HepG2 (cell line): Measurements from ENCODE around the gene SFXN2. TPM values are rescaled to one million over a fixed set of nuclear protein-coding genes. Genes with fewer than 3 reads are reported as not detected.

Source experiments
- ATAC-seq: fragments of 200-7000 bp; cut with Tn5 transposase; 3 replicates; pipeline ENCODE4 v1.9.1; 2020; ENCODE audit warnings: mild to moderate bottlenecking, moderate library complexity
- BruUV-seq: library from RNA; stranded (reverse); fragments of 400-500 nt; replicated peaks from 2 replicates; lab custom pipeline; 2021; lab: Mats Ljungman, UMichigan
- CTCF ChIA-PET: fragments of 300-600 bp; formaldehyde crosslinking; extraction: SDS; loops from one replicate; lab custom pipeline; 2021; ENCODE audit warnings: low total read pairs, inconsistent platforms, low intra/inter-chr PET ratio; lab: Yijun Ruan, JAX
- POLR2A ChIA-PET: fragments of 350-600 bp; sonication (Branson Sonifier 250); formaldehyde crosslinking; loops from one replicate; lab custom pipeline; 2020; ENCODE audit warnings: antibody characterized with exemption, inconsistent platforms; lab: Yijun Ruan, JAX
- DNase-seq: peaks from one replicate; pipeline ENCODE4 v3.0.0-alpha.2; 2015; ENCODE audit warnings: low spot score
- FAIRE-seq: peaks from 3 replicates; lab custom pipeline; 2011; peaks lifted over from hg19 to GRCh38; lab: Jason Lieb, UNC
- H2AFZ ChIP-seq: one replicate; pipeline ENCODE4 v1.6.1; 2011; ENCODE audit warnings: low read length, inconsistent platforms
- H3K27ac ChIP-seq: fragments of 300-600 bp; 3 replicates; pipeline ENCODE4 v1.8.0; 2011; ENCODE audit warnings: mixed run types, mild to moderate bottlenecking, mixed read lengths, low read length, inconsistent platforms; ENCODE audit not compliant: insufficient read depth; ENCODE audit errors: extremely low read length
- H3K27me3 ChIP-seq, 2 experiments: fragments of 200-600 bp in 1 of 2; 2 replicates in 1 of 2; 3 replicates in 1 of 2; pipeline versions ENCODE4 v1.6.0 to v1.8.0; 2011; ENCODE audit warnings: low read length in 2 of 2, mild to moderate bottlenecking in 2 of 2, moderate library complexity in 2 of 2, inconsistent platforms in 1 of 2; ENCODE audit not compliant: insufficient read depth in 2 of 2, control insufficient read depth in 1 of 2
- H3K36me3 ChIP-seq, 2 experiments: fragments of 200-600 bp in 1 of 2; replicated peaks in 1 of 2; 2 replicates in 1 of 2; 3 replicates in 1 of 2; pipeline versions ENCODE4 v1.5.1 to v1.8.0; 2011; ENCODE audit warnings: low read length in 2 of 2, inconsistent platforms in 1 of 2; ENCODE audit not compliant: insufficient read depth in 2 of 2, control insufficient read depth in 1 of 2
- H3K4me1 ChIP-seq: 2 replicates; pipeline ENCODE4 v1.5.1; 2012; ENCODE audit warnings: low read length, inconsistent platforms; ENCODE audit not compliant: insufficient read depth
- H3K4me2 ChIP-seq: 2 replicates; pipeline ENCODE4 v1.6.0; 2011; ENCODE audit warnings: low read depth, low read length, inconsistent platforms
- H3K4me3 ChIP-seq, 3 experiments: fragments of 200-600 bp in 1 of 3; sonication (generic), shearing (Covaris generic) in 1 of 3; replicated peaks in 1 of 3; 2 replicates each; pipeline ENCODE4 v1.5.1; 2011 to 2016; ENCODE audit warnings: low read length in 3 of 3, inconsistent platforms in 2 of 3, low read depth in 2 of 3, mild to moderate bottlenecking in 2 of 3, control low read depth in 1 of 3, mixed read lengths in 1 of 3; ENCODE audit not compliant: insufficient read depth in 1 of 3
- H3K79me2 ChIP-seq: one replicate; pipeline ENCODE4 v1.6.1; 2011; ENCODE audit warnings: low read length, inconsistent platforms; ENCODE audit not compliant: insufficient read depth
- H3K9ac ChIP-seq: 2 replicates; pipeline ENCODE4 v1.6.0; 2011; ENCODE audit warnings: mild to moderate bottlenecking, low read depth, low read length, inconsistent platforms; ENCODE audit not compliant: insufficient read depth
- H3K9me3 ChIP-seq: 2 replicates; pipeline ENCODE4 v1.5.1; 2012; ENCODE audit warnings: mild to moderate bottlenecking, low read length
- H4K20me1 ChIP-seq: 2 replicates; pipeline ENCODE4 v1.6.0; 2011; ENCODE audit warnings: inconsistent platforms, mild to moderate bottlenecking, low read length, moderate library complexity; ENCODE audit not compliant: insufficient read depth
- HNRNPLL ChIP-seq: fragments of 200-400 bp; formaldehyde crosslinking; IDR thresholded peaks from 2 replicates; pipeline ENCODE4 v1.6.1; 2017; ENCODE audit warnings: mild to moderate bottlenecking, low read depth, low read length; ENCODE audit not compliant: poor library complexity, severe bottlenecking
- IKZF1 ChIP-seq: fragments of 450-650 bp; IDR thresholded peaks from 2 replicates; pipeline ENCODE4 v1.7.1; 2016
- NFRKB ChIP-seq: fragments of 450-650 bp; IDR thresholded peaks from 2 replicates; pipeline ENCODE4 v1.6.1; 2017
- RBFOX2 ChIP-seq: fragments of 200-400 bp; formaldehyde crosslinking; IDR thresholded peaks from 2 replicates; pipeline ENCODE4 v1.6.1; 2017; ENCODE audit warnings: low read depth, mild to moderate bottlenecking, low read length
- REXO4 ChIP-seq: sonication (generic); formaldehyde crosslinking; IDR thresholded peaks from 2 replicates; pipeline ENCODE4 v1.8.0; 2022; ENCODE audit warnings: missing genetic modification reagents, mild to moderate bottlenecking, borderline replicate concordance
- WGBS: methylation state at CpG from one replicate; pipeline ENCODE4 v1.1.6; 2017; ENCODE audit warnings: low lambda C conversion rate; 5-methylcytosine and 5-hydroxymethylcytosine counted together
- in situ Hi-C: cut with HindIII; loops from 2 replicates; pipeline ENCODE4 v1.10.0; 2017; ENCODE audit warnings: low pct_unique_long_range_greater_than_20kb; ENCODE audit not compliant: extremely low pct_ligation_motif_present
- intact Hi-C: fragments of 100-400 bp; cut with micrococcal nuclease; formaldehyde crosslinking; loops from one replicate; pipeline ENCODE4 v1.10.0; 2022; ENCODE audit not compliant: unreplicated experiment
- polyA plus RNA-seq, 8 experiments: library from polyadenylated mRNA; depleted of rRNA in 3 of 8; stranded (reverse) in 7 of 8; unstranded in 1 of 8; fragments of >200 nt; fragmentation: Illumina TruSeq in 4 of 8; extraction: Trizol in 4 of 8; gene quantifications; 2 replicates each; pipeline versions ENCODE4 v1.2.1 to v1.2.3, GENCODE V29; 2011 to 2016; ENCODE audit warnings: low read depth in 4 of 8, missing spikeins in 1 of 8, mixed read lengths in 1 of 8; ENCODE audit not compliant: insufficient read depth in 1 of 8
- total RNA-seq, 5 experiments: library from RNA; depleted of rRNA; stranded (reverse); fragments of >200 nt; fragmentation: Illumina TruSeq; extraction: Trizol; gene quantifications; 2 replicates each; pipeline ENCODE4 v1.2.3, GENCODE V29; 2016; ENCODE audit warnings: low read depth in 1 of 5
- TF ChIP-seq, protein P1 (sequence below): sonication (generic); formaldehyde crosslinking; IDR thresholded peaks from 2 replicates; pipeline ENCODE4 v1.5.0; 2020; ENCODE audit warnings: missing genetic modification reagents

The SFXN2 gene
- total and polyA plus RNA-seq, 2 of the 13 experiments (the other 11 are each of a cell fraction or from before 2014, with no cell fraction given): 12.8 to 21.1 TPM

DNA sequence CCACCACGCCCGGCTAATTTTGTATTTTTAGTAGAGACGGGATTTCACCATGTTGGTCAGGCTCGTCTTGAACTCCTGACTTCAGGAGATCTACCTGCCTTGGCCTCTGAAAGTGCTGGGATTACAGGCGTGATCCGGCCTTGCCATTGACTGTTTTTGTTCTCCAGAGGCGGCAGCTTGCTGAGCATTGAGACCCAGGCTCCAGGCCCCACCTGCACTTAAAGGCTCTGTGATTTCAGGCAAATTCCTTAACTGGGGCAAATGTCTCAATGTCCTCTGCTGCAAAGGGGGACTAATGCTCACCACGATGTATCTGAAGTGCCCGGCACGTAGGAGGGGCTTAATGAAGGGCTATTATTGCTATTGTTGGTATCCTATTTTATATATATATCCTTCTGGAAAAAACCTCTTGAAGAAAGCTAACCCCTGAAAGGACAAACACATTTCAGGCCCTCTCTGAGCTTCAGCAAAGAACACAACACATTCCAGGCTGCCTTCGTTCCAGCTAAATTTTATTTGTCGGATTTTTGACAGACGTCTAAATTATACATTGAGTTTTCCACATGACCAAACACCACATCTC lies 41.1 kb upstream of the SFXN2 start:
- Histone ChIP-seq H3K9ac (no peak overlapping the region), H3K36me3 (no peaks in the 10 kb centered on the region), H3K79me2 (no peaks in the 10 kb centered on the region), H2AFZ (no peak overlapping the region), H3K27ac (no peak overlapping the region), H3K4me1 (peaks cover 100% of the 10 kb centered on the region), H3K9me3 (no peaks in the 10 kb centered on the region), H3K27me3 (no peaks in the 10 kb centered on the region), H3K4me2 (peak overlapping the region; percentile 82), H3K4me3 (peak overlapping the region in 2 of 3 experiments; percentile 48 to 69; a peak in 5 of 6 replicates), H4K20me1 (no peaks in the 10 kb centered on the region)
- in situ Hi-C loops: no loop called here
- DNase-seq (no peak), ATAC-seq (no peak), FAIRE-seq (no peak)
- TF ChIP-seq RBFOX2 (no peak), HNRNPLL (no peak), REXO4 (CRISPR knock-in tag) (no peak), NFRKB (no peak), IKZF1 (no peak)
- TF ChIP-seq, protein P1, sequence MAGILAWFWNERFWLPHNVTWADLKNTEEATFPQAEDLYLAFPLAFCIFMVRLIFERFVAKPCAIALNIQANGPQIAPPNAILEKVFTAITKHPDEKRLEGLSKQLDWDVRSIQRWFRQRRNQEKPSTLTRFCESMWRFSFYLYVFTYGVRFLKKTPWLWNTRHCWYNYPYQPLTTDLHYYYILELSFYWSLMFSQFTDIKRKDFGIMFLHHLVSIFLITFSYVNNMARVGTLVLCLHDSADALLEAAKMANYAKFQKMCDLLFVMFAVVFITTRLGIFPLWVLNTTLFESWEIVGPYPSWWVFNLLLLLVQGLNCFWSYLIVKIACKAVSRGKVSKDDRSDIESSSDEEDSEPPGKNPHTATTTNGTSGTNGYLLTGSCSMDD: no peak
- CTCF ChIA-PET: no interaction called here
- POLR2A ChIA-PET: interaction anchor here (1.1 to 2.5 kb wide), 5 partner anchors 10 to 31 kb away, joined by 3 to 10 read pairs (median 9); no protein-coding TSS in a partner anchor
- WGBS: 32% methylated on average over 13 of the region's 13 CpGs
- BruUV-seq: no TSS peak
- intact Hi-C loops: no loop called here
